Spinal cord (tissue), 10 donors: ENCODE results near the gene IL3. TPM values are rescaled to one million over a fixed set of nuclear protein-coding genes. Genes with fewer than 3 reads are reported as not detected.

Source experiments
- DNase-seq, 6 donors: peaks; one replicate each; pipeline versions ENCODE4 v3.0.0 to v3.0.0-alpha.2; 2013 to 2015; ENCODE audit warnings: low spot score in 6 of 6, low read depth in 4 of 6
- H3K27ac ChIP-seq: one replicate; pipeline ENCODE4 v1.5.1; 2013; ENCODE audit warnings: low read depth, low read length, control low read depth
- H3K27me3 ChIP-seq: one replicate; pipeline ENCODE4 v1.6.1; 2013; ENCODE audit warnings: low read length; ENCODE audit not compliant: control insufficient read depth, insufficient read depth
- H3K36me3 ChIP-seq: one replicate; pipeline ENCODE4 v1.6.1; 2013; ENCODE audit warnings: low read length; ENCODE audit not compliant: control insufficient read depth, insufficient read depth
- H3K4me1 ChIP-seq: one replicate; pipeline ENCODE4 v1.6.1; 2013; ENCODE audit warnings: low read length; ENCODE audit not compliant: control insufficient read depth, insufficient read depth
- H3K4me3 ChIP-seq: one replicate; pipeline ENCODE4 v1.5.1; 2013; ENCODE audit warnings: low read depth, low read length, control low read depth
- H3K9me3 ChIP-seq: one replicate; pipeline ENCODE4 v1.6.1; 2013; ENCODE audit warnings: low read length; ENCODE audit not compliant: control insufficient read depth, insufficient read depth
- WGBS: methylation state at CpG from one replicate; pipeline ENCODE4 v1.1.5; 2013; ENCODE audit warnings: missing lambda C conversion rate; ENCODE audit not compliant: insufficient coverage; 5-methylcytosine and 5-hydroxymethylcytosine counted together
- polyA plus RNA-seq, 2 donors: library from polyadenylated mRNA; unstranded; fragments of 120-200 nt; gene quantifications; one replicate each; pipeline ENCODE4 v1.2.1, GENCODE V29; 2013; ENCODE audit not compliant: insufficient read length in 2 of 2
- total RNA-seq, 2 donors: library from RNA; depleted of rRNA in 1 of 2; stranded (reverse); fragments of 120-200 nt in 1 of 2; fragments of >200 nt in 1 of 2; gene quantifications; one replicate each; pipeline versions ENCODE4 v1.2.3 to v1.2.4, GENCODE V29; 2013 to 2014
- donor health status: healthy.

IL3 gene
- total and polyA plus RNA-seq, 4 donors = not detected

GRCh38 chr5:132017738-132018625, 42.5 kb upstream of the IL3 start:
- 25% methylated on average over 3 of the region's 10 CpGs for WGBS
- Histone ChIP-seq H3K4me3 (no peak overlapping the region), H3K27ac (no peak overlapping the region), H3K4me1 (no peaks in the 10 kb centered on the region), H3K9me3 (no peaks in the 10 kb centered on the region), H3K36me3 (no peaks in the 10 kb centered on the region), H3K27me3 (no peaks in the 10 kb centered on the region)
- no peak for DNase-seq

GRCh38 chr5:132019337-132019736, 41.1 kb upstream of the IL3 start:
- no peak overlapping the region for H3K4me3 ChIP-seq
- no peaks in the 10 kb centered on the region for H3K27me3 ChIP-seq
- DNase-seq = no peak
- H3K27ac ChIP-seq = no peak overlapping the region
- no peaks in the 10 kb centered on the region for H3K9me3 ChIP-seq
- H3K36me3 ChIP-seq = no peaks in the 10 kb centered on the region
- H3K4me1 ChIP-seq = no peaks in the 10 kb centered on the region

GRCh38 chr5:132019857-132020555, 40.4 kb upstream of the IL3 start:
- Histone ChIP-seq H3K4me3 (no peak overlapping the region), H3K36me3 (no peaks in the 10 kb centered on the region)

GRCh38 chr5:132020568-132021339, 39.7 kb upstream of the IL3 start:
- Histone ChIP-seq H3K27me3 (no peaks in the 10 kb centered on the region), H3K36me3 (no peaks in the 10 kb centered on the region), H3K9me3 (no peaks in the 10 kb centered on the region), H3K27ac (no peak overlapping the region), H3K4me3 (no peak overlapping the region), H3K4me1 (no peaks in the 10 kb centered on the region)
- DNase-seq = no peak
- WGBS = 88% methylated on average over 4 of the region's 6 CpGs

More at GRCh38 chr5:132019857-132020555, 40.4 kb upstream of the IL3 start:
- no peak overlapping the region for H3K27ac ChIP-seq
- DNase-seq = no peak
- WGBS = 50% methylated on average over 1 of the region's 6 CpGs
- no peaks in the 10 kb centered on the region for H3K27me3 ChIP-seq
- no peaks in the 10 kb centered on the region for H3K4me1 ChIP-seq
- no peaks in the 10 kb centered on the region for H3K9me3 ChIP-seq

- Histone ChIP-seq H3K36me3 (no peaks in the 10 kb centered on the region), H3K27ac (no peak overlapping the region), H3K4me3 (no peak overlapping the region), H3K4me1 (no peaks in the 10 kb centered on the region), H3K27me3 (no peaks in the 10 kb centered on the region), H3K9me3 (no peaks in the 10 kb centered on the region)
- WGBS = no CpG with 5 or more reads among the region's 2 CpGs
- no peak for DNase-seq
Measured at GRCh38 chr5:132021654-132022053, 38.8 kb upstream of the IL3 start.

- Histone ChIP-seq H3K27ac (no peak overlapping the region), H3K27me3 (no peaks in the 10 kb centered on the region), H3K9me3 (no peaks in the 10 kb centered on the region), H3K4me1 (no peaks in the 10 kb centered on the region), H3K4me3 (no peak overlapping the region), H3K36me3 (no peaks in the 10 kb centered on the region)
- DNase-seq = no peak
- WGBS = 85% methylated on average over 2 of the region's 2 CpGs
Measured at GRCh38 chr5:132022737-132023136, 37.7 kb upstream of the IL3 start.

- no peak for DNase-seq
- Histone ChIP-seq H3K27me3 (no peaks in the 10 kb centered on the region), H3K4me3 (no peak overlapping the region), H3K9me3 (no peaks in the 10 kb centered on the region), H3K27ac (no peak overlapping the region), H3K36me3 (no peaks in the 10 kb centered on the region), H3K4me1 (peaks cover 3% of the 10 kb centered on the region)
- WGBS = 76% methylated on average over 5 of the region's 5 CpGs
Measured at GRCh38 chr5:132023258-132024116, 37.0 kb upstream of the IL3 start.

GRCh38 chr5:132024117-132024435, 36.4 kb upstream of the IL3 start:
- no peak for DNase-seq
- Histone ChIP-seq H3K27ac (no peak overlapping the region), H3K27me3 (no peaks in the 10 kb centered on the region), H3K4me3 (no peak overlapping the region), H3K36me3 (no peaks in the 10 kb centered on the region), H3K4me1 (peaks cover 3% of the 10 kb centered on the region), H3K9me3 (no peaks in the 10 kb centered on the region)
- WGBS = 88% methylated on average over 1 of the region's 4 CpGs

GRCh38 chr5:132024789-132025402, 35.6 kb upstream of the IL3 start:
- 65% methylated on average over 6 of the region's 8 CpGs for WGBS
- Histone ChIP-seq H3K4me3 (no peak overlapping the region), H3K4me1 (peaks cover 3% of the 10 kb centered on the region)

More at GRCh38 chr5:132024789-132025402, 35.6 kb upstream of the IL3 start:
- H3K9me3 ChIP-seq = no peaks in the 10 kb centered on the region
- DNase-seq = no peak
- no peaks in the 10 kb centered on the region for H3K36me3 ChIP-seq
- H3K27ac ChIP-seq = no peak overlapping the region
- no peaks in the 10 kb centered on the region for H3K27me3 ChIP-seq
